HG02884 (cell line): ENCODE data around the gene MTOR.
"Not testable (repeated sequence)": the region's sequence is repeated elsewhere in the genome, so short reads cannot be mapped to it uniquely, and the experiment has no call there.

Source experiments
- ATAC-seq: cut with Tn5 transposase; IDR thresholded peaks from one replicate; pipeline ENCODE4 v1.9.1; 2021; ENCODE audit warnings: mild to moderate bottlenecking, moderate library complexity; ENCODE audit not compliant: unreplicated experiment

MTOR gene

GRCh38 chr1:11067716-11068599, 194.4 kb downstream of the MTOR start:
- ATAC-seq = no peak

- ATAC-seq = no peak
These were observed 196.6 kb downstream of the MTOR start for GRCh38 chr1:11065796-11066195.

GRCh38 chr1:11064942-11065341, 197.4 kb downstream of the MTOR start:
- no peak for ATAC-seq

GRCh38 chr1:11063937-11064537, 198.3 kb downstream of the MTOR start:
- not testable (repeated sequence) for ATAC-seq

- no peak for ATAC-seq
These were observed 199.4 kb downstream of the MTOR start for GRCh38 chr1:11062965-11063401.

GRCh38 chr1:11061652-11062365, 200.5 kb downstream of the MTOR start:
- ATAC-seq = no peak

GRCh38 chr1:11059968-11060830, 202.2 kb downstream of the MTOR start, which contains the start of gene SRM:
TSS of gene SRM (minus strand) at chr1:11060018. CDS start at chr1:11059943, 75 bp downstream.
- peak; percentile 85 for ATAC-seq

GRCh38 chr1:11059155-11059967, 203.0 kb downstream of the MTOR start:
- ATAC-seq = no peak

GRCh38 chr1:11058595-11059154, 203.7 kb downstream of the MTOR start:
- ATAC-seq = no peak

GRCh38 chr1:11058026-11058425, 204.3 kb downstream of the MTOR start:
- no peak for ATAC-seq

- ATAC-seq = no peak
These were observed 204.9 kb downstream of the MTOR start for GRCh38 chr1:11057477-11057876.
